HG03066 (cell line): ENCODE data around the gene ECM2.

Experiments used
- ATAC-seq: cut with Tn5 transposase; IDR thresholded peaks from one replicate; pipeline ENCODE4 v1.9.1; 2021; ENCODE audit warnings: low read depth; ENCODE audit not compliant: unreplicated experiment

Gene ECM2

DNA sequence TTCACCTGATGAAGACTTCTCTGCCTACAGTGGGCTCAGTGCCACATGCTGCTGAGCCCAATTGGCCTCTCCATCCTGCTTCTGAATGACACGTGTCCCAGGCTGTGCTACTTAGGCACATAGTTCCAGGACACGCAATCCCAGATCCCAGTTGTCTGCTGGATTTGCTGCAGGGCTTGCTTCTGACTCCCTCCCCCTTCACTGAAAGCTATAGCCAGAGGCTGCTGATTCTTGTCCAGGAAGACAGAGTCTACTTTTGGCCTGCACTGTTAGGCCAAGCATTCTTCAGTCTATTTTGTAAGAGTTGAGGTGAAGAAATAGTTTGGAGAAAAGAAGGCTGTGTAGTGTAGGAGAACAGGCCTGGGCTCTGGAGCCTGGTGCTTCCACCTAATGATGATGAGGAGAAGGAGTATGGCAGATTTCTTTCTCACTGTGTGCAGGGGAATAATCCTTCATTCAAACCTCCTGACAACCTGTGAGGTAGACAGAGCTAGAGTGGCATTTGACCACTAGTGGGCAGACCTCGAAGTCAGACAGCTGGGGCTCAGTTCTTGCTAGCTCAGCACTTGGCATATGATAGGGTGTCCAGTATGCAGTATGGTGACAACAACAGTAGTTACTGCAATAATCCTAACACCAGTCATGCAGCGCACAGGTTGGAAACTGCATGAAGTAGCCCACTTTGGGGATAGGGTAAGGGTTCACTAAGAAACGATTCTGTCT, 34.0 kb downstream of the ECM2 start:
- ATAC-seq = no peak

DNA sequence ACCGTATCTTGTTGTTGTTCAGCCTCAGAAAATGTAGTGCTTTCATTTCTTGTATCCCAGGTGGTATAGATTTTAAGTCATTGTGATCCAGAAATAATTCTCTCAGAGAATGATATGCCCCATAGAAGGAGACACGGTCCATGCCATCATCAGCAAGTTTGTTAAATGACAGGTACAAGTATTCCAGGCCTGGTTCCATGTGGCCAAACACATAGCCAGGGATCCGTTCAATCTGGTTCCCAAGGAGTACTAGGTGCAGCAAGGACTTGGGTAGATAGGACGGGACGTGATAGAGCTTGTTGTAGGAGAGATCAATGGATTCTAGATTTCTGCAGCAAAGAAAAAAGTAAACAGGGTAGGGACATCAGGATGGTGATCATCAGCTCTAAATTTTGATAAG, 35.1 kb downstream of the ECM2 start:
- ATAC-seq = no peak

DNA sequence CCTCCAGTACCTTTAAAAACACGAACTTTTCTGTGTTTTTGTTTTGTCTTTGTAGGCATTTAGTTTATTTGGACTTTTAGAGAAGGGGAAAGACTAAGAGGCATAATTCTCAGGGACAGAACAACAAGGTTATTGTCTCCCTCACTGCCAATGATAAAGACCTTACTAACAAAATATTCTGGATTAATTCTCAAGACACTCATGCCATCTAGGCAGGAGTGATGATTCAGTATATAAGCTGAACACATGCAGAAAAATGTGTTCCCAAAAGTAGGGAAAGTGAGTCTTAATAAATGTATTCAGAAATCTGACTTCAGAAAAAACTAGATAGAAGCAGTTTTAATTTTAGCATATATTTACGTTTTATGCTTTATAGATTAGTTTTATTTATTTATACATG, 36.1 kb downstream of the ECM2 start:
- ATAC-seq = no peak

DNA sequence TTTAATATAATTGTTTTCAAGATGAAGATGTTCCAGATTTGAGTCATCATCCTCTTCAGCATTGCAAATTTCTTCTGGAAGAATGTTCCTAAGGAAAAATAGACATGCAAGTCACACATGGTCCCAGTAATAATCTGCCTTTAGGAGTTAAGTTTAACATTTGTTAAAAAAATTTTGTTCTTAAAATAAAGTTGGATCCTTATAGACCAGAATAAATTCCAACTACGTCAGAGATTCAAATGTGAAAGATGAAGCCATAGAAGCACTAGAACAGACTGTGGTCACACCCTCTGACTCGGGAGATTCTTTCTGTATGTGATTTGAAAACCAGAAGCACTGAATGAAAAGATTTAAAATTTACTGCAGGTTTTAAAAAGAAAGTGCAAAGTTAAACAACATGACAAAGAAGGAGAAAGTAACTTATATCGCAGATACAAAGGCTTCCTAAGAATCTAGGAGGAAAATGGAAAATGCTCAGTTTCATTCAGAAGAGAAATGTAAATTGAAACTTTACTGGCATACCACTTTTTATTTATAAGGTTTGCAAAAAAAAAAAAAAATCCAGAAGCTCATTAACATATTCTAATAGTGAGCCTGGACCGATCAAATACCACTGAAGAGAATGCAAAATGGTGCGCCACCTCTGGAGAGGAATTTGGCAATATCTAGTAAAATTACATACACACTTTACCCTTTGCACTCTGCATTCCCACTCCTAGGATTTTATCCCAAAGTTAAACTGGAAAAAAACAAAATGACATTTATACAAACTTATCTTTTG, 39.2 kb downstream of the ECM2 start:
- ATAC-seq = no peak

DNA sequence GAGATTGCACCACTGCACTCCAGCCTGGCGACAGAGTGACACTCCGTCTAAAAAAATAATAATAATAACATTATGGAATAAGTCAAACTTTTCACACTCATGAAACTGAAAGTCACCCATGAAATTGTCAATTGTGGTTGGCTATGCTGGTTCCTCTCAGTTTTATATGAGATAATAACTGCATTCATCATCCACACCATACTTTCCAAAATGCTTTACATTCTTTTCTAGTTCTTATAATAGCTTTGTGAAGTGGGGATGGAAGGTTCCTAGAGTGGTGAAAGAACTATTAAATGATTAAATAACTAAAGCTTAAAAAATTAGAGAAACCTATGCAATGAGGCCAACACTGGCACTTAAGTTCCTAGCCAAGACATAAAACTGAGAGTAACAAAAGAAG, 40.9 kb downstream of the ECM2 start:
- ATAC-seq = no peak

DNA sequence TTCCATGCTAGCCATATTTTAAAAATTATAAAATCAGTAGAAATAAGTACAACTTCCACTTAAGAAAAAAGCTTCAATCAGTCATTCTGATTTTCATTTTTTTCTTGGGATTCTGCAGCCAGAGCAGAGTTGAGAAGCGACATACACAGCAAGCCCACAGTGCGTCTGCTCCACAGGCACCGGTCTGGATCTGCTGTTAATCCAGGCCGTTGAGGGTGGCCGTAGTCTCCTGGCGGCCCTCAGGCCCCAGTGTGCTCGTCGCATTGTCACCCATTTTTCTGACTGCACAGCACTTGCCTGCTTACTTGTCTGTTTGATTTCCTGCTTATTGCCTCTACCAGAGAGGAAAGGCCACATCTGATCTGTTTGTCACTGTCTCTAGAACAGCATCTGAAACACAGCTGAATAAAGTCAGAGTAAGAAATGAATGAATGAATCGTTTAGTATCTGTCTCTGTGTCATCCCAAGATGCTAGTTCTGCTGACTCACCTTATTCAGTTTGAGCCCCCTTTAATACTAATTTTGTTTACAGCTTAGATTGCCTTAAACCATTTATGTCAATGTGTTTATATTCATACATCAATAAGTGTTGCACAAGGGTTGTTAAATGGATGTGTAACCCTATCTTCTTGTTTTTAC, 41.9 kb downstream of the ECM2 start:
- no peak for ATAC-seq

DNA sequence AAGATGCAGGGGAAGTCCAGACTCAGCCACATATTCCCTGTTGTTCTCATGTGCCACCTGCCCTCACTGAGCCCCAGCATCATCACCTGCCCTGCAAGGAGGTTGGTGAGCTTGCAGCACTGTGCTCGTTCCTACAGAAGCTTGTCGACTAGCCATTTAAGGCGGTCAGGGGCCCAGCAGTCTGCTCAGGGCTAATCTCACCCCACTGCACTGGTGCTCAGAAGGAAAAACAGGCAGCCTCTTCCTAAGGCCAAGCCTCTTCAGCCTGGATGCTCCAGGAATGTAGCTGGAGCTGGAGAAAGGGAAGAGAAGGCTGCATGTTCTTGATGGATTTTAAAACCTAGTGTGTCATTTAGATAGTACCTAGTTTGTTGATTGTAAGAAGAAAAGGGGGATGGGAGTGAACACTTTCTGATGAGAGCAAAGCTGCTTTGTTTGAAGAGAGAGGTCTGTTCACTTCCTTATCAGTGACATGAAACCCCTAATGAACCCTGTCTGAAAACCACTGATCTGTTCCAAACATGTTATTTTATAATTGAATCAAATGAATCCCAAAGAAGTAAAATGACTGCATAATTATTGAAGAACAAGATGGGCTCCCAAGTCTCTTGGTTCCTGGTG, 42.9 kb downstream of the ECM2 start:
- no peak for ATAC-seq

DNA sequence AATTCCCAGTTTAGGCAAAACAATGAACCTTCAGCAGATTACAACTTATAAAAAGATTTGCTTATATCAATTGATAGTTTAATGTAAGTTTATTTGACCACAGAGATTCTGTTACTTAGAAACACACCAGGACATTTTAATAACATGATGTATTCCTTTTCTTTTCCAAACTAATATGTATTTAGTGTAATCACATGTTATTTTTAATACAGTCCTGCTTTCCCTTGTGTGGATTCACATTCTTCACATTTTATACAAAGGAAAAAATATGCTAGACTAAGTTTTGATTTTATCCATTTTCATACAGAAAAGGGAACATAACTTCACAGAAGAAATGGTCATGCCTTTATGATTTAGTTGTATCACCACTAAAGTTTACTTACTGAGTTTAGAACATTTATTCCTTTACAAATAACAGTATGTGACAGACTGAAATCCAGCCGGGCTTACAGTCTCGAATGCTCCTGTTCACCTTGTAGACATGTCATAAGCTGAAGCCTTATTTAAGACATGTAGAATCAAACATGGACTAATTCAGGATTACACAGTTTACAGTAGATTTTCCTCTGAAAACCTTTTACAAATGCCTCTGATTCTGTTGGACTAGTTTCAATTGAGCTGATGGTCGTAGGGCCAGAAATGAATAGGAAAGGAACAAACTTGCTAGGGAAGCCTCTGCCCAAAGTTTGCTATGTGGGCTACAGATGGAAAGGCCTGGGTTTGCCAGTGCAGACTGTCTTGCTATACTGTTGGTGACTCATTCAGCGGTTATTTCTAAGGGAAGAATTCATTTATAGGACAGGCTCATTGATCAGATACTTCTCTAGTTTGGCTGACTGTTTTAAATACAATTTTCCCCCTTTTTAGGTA, 46.9 kb downstream of the ECM2 start:
- ATAC-seq = no peak

DNA sequence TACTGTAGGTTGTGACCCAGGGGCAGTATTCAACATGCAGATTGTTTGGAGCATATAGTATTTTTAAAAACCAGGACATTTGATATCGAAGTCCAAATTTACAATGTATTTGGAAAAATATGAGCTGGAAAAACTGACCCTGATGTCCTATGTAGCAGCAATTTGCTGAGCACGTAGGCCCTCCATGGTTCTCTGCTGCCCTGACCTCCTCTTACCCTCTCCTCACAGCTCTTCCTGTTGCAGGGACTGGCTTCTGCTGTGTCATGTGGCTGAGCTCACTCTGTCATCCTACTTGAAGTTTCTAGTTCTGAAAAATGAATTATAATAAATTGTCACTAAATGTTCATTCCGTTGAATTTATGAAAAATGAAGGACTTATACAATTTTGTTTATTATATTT, 49.4 kb downstream of the ECM2 start:
- ATAC-seq = no peak

DNA sequence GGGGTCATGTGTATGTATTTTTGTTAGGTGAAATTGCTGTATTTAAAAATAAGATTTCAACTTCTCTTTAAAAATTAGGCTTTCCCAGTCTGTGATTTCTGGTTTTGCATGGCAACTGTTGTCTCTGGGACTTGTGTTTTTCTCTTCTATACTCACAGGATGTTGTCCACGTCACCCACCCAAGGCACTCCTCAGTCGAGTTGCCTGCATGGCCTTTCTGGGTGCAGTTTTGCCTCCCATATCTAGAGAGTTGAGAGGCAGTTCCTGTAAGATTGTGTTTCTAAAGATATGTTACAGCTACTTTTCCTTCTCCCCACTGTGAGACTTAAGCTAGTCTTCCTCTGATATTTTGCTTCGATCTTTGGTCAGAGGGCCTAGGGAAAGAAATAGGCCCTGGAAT, 51.2 kb downstream of the ECM2 start:
- ATAC-seq = no peak

DNA sequence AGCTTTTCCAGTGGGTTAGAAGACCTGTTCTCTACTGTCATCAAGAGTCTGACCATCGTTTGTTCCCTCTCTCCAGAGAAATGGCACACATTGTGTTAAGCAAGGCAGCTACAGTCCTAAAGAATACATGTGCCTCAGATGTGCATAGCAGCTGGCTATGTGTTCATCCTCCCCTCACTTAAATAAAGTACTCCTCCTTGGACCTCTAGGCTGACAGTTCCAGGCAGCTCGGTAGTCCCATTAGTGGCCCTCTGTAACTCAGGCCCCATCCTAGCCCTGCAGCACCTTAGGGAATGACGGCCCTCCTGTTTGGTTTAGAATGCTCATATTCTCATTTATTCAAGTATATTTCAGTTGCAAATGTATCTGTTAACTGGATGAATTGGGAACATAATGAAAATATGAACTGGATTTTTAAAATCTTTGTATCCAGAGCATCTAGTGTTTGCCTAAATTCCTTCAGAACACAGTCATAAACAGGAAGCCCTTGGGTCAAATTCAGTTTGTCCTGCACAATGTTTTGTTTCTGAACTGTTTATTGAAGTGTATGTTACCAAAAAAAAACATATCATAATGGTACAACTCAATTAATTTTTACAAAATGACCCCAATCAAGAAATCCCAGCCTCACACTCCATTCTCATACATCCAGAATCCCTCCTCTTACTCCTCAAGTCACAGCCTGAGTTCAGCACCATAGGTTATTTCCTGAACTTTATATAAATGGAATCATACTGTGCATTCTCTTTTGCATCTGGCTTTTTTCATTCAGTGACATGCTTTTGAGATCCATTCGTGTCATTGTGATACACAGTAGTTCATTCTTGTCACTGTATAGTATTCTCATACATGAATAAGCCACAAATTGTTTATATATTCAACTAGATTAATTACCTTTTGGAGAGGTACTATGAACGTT, 51.9 kb downstream of the ECM2 start:
- no peak for ATAC-seq

DNA sequence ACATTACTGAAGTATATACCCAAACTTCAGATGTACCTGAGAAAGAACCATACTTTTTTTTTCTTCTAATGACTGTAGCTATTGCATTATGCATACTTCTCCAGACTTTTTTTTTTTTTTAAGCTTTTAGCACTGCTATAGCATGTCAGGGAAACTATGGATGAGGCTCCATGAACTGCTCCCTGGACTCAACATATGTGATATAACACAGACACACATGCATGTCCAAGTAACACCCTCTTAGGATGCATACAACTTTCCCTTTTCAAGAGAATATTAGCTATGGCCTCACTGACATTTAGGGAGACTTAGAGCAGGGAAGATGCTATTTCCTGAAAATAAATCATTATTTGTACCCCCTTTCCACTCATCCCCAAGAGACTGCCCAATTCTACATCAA, 53.0 kb downstream of the ECM2 start:
- ATAC-seq = no peak

DNA sequence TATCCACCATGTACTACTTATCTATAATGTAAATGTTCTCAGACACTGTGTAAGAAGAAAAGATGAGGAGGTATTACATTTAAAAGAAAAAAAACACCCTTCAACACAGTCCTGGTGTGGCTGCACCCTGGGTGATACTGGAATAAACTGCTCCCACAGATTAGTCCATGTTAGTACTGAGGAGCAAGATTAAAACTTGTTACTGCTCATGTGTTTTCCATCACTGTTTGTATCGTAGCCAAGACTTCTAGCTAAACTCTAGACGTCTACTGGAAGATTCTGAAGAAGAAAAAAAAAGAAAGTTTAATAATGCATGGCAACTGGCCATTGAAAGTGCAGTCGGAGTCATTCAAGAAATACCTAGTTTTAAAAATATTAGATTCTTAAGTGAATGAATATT, 53.5 kb downstream of the ECM2 start, which contains the start of gene ASPN:
Gene ASPN, minus strand, starts transcription at position 178 of the 400 bp plus-strand sequence.
- ATAC-seq = no peak

DNA sequence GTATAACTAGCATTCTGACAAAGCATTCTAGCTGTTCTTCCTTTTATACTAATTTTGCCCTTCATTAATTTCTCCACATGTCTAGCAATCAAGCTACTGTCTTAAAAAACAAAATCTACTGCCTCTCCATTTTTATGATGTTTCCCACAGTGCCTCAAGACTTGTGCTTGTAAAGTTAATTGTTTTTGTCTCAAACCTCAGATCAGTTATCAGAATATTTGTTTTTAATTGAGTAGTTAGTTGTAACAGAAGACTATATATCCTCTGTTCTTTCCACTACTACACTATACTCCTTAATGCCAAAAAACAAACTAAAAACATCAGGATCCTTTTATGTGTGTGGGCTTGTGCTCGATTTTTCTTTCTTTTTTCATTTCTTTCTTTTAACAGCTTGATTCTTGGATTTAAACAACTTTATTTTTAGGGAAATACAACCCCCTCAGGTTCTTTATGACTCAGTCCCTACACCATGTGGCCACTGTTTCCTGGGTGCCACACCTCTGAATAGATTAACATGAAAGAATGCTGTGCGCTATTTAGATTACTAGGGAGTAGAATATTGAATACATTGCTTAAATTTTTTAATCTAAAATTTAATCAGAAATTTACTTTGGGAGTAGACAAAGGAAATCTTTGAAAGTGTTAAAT, 54.7 kb downstream of the ECM2 start:
- no peak for ATAC-seq

DNA sequence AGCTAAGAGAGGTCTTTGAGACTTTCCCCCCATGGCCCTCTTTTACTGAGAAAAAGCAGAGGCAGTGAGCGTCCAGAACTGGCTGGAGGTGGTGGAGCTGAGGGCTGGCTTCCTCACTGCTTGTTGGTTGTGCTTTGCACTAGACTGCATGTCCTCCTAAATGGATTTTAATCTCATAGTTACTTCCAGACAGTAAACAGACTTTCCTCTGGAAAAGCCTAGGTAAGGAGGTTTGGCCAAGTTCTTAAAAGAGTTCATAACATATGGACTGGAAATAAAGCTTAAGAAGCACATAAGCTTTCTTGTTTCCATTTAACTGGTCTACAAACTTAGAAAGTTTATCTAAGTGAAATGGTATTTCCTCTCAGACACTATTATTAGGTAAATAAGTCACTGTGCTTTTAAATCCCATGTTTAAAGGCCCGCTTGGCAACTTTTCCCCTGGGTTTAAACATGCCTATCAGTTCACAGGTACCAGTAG, 55.5 kb downstream of the ECM2 start:
- no peak for ATAC-seq

DNA sequence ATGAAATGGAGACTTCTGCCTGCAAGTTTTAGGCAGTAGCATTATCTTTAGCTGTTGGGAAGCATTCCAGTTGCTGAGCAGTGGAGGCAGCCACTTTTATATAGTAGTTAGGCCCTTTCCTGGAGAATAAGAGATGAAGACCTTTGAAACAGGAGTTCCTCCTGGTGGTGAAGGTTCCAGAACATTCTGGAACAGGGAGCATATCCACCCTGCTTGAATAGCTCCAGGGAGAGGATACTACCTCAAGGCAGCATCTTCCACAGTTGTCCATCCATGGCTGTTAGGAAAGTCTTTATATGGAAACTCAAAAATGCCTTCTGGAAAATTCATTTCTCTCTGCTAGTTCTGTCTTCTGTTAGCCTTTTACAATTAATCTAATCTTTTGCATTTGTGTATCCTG, 56.4 kb downstream of the ECM2 start:
- ATAC-seq = no peak

DNA sequence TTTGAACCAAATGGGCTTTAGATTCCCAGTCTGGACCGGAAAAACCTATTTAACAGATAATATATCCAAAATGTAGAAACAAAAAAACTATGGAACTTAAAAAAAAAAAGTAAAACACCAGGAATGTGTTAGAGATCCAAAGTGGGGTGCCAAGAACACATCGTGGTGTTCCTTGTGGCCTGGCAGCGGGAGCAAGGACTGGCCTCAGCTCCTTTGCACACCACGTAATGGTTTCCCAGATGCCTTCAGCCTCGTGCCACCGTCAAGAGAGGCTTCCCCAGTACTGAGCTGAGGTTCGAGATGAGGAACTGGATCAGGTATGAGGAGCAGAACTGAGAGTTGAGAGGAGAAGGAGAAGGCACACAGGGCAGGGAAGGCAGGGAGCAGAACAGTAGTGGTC, 57.0 kb downstream of the ECM2 start:
- no peak for ATAC-seq

DNA sequence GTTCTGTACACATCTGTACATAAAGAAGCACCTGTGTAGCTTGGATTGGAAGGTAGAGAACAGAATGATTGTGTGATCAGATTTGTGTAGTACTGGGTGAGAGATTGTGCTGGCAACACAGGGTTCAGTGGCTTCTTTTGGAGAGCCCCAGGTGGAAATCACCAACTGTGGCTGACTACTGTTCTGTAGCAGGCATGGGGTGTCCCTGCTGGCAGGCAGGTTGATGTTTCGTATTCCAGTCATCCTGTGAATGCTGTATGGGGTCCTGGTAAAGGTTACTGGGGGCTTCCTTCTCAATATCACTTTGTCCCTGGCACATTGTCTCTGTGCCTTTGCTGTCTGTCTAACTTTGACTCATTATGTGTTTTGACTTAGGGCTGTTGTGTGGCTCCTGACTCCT, 58.8 kb downstream of the ECM2 start:
- ATAC-seq = no peak

DNA sequence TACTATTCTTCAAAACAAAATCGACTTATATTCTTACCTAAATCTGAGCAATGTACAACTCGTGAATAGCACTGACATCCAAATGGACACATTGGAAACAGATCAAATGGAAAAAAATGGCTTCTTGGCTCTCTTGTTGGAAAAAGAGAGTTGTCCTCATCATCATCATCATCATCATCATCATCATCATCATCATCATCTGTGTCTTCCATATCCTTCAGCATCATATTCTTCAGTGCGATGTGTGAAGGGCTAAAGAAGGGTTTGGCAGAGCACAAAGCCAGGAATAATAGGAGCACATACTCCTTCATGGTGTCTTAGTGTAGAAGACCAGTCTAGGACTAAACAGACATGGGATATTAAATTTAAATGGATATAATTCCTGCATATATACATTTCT, 61.2 kb downstream of the ECM2 start:
- ATAC-seq = no peak
